ENCODE data around the gene GPR55.
"Not testable (repeated sequence)": the region's sequence is repeated elsewhere in the genome, so short reads cannot be mapped to it uniquely, and the experiment has no call there.

Gene GPR55

GRCh38 chr2:230949966-230950873, 25.2 kb upstream of the GPR55 start:
- DNase-seq, result no peak

- DNase-seq, result no peak
Measured at GRCh38 chr2:230947908-230948365, 22.9 kb upstream of the GPR55 start.

DNA sequence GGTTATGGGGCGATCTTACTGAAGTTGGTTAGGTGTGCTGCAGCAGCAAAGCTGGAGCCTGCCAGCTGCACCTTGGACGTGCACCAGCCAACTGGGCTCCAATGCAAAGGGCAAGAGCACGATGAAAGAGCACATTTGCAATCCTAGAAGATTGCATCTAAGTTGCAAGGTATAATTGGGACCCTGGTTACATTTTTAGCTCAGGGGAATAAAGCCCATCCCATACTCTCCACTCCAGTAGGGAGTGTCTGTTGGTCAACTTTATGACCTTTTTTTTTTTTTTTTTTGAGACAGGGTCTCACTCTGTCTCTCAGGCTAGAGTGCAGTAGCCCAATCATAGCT, 22.2 kb upstream of the GPR55 start:
- no peak for DNase-seq

GRCh38 chr2:230946429-230947234, 21.6 kb upstream of the GPR55 start:
- no peak for DNase-seq

DNA sequence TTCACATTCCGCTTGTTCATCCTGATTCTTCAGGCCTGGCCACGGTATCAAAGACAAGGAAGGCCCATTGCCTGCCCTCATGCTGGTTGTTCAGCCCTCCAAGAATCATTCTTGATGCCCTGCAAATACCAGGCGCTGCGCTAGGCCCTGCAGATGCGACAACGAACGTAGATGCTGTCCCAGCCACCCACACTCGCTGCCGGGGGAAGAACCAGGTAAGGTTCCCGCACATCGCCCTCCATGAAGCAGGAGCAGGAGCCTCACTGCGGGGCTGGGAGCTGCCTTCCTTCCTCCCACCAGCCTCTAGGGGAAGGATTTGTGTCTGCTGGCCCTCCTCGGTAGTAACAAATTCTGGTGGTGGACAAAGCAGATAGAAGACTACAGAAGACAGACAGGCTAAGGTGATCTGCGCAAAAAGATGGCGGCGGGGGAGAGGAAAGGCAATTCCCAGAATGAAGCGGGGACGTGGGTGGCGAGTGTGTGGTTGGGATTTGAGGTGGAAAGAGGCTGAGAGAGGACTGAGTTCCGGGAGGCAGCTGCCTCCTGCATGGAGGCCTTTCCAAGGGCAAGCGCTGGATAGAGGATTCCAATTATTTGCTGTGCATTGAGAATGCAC, 19.8 kb upstream of the GPR55 start:
- no peak for DNase-seq

DNA sequence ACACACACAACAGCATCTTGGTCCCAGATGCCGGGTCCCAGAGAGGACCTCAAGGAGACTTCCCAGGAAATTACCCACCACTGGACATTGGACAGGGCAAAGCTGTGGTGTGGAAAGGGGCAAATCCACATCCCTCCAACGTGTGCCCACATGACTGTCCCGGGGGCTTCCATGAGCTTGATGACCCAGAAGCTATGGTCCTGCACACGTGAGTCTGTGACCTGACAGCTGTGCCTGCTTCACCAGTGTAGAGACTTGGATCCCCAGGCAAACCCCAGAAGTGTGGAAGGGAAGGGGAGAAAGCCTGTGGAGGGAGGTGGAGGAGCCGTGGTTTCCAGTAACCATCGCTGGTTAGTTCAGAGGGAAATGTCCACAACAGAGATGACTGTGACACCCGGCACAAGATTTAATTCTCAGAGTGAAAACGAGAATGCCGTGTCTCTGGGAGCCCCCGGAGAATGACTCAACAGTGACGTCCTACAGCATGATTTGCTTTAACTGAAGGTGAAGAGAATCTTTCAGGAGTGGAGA, 19.1 kb upstream of the GPR55 start:
- no peak for DNase-seq

DNA sequence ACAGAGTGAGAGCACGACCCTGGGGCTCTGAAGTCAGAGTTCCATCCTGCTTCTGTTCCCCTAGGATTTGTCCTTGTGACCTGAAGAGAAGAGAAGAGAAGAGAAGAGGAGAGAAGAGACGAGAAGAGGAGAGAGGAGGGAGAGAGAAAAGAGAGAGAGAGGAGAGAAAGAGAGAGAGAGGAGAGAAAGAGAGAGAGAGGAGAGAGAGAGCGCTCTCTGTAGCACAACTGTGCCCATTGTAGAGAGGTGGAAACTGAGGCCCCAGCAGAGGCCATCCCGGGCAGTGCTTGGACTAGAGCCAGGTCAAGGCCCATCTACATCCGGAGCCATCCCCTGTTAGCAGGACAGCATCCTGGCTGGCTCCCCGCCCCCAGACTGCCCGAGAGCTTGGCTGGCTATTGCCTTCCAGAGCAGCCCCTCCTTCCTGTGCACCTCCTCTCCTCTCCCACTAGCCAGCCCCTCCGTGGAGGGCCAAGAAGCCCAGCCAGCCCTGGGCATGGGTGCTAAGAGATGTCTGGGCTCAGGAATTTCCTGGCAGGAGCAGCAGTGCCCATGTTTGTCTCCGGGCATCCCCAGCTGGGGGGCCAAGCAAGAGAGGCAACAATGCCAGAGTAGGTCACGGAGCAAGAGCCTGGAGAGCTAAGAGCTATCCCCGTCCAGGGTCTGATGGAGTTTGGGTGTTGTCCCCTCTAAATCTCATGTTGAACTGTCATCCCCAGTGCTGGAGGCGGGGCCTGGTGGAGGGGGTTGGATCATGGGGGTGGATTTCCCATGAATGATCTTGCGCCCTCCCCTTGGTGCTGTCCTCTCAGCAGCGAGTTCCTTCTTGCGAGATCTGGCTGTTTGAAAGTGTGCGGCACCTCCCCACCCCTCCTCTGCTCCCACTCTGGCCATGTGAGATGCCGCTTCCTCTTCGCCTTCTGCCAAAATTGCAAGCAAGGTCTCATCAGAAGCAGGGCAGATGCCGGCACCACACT, 18.2 kb upstream of the GPR55 start:
- no peak for DNase-seq

DNA sequence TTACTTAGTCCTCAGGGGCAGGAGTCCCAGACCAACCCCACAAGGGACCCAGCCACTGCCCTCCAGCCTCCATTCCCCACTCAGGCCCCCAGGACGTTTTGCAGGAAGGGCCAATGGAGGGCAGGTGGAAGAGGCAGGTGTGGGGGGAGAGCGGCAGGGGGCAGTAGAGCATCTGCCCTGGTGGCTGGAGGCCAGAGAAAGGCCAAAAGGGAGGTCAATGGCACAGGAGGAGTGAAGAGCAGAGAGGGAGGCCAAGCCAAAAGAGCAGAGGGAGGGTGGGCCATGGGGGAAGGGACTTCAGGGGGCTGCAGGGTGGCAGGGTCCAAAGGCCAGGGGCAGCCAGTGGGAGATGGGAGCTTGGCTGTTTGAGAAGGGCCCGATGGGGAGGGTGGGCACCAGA, 17.3 kb upstream of the GPR55 start:
- DNase-seq, result no peak

DNA sequence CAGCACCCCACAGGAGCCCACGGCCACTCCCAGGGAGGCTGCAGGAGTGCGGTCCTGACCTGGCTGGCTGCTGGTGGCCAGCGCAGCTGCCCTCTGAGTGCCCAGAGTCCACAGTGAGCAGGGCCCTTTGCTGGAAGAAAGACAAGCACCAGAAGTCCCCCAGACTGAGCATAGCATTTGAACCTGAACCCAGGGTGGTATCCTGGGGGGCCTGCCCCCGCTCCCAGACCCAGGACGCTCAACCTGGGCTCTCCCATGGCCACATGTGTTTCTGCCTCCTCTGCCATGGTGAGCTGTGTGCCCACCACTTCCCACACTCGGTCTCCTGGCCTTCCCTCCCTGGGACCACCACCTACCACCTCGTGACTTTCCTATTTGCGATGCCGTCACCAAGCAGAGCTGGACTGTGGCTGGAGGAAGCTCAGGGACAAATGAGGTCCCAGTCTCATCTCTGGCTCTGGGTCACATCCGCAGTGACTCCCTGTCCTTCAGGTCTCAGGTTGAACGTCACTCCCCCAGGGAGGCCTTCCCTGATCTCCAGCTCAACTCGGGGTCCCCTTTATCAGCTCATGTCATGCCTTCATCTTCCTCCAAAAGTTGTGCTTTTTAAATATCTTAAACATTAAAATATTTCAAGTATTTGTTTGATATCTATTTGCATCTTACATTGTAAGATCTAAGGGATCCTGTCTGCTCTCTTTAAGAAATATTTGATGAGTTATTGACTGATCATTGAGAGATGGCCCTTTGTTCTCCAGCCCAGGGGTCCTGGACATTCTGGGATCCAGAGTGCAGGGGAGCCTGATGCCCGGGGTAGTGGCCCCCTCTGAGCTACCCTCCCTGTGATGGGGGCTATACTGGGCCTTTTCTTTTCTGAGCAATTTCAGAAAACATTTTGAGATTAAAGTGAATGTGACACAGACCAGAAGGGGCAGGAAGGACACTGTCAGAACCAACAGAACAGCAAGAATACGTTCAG, 16.4 kb upstream of the GPR55 start:
- DNase-seq, result no peak

- DNase-seq, result no peak
Measured at GRCh38 chr2:230940471-230940815, 15.4 kb upstream of the GPR55 start.

- no peak for DNase-seq
Measured at GRCh38 chr2:230939691-230940470, 14.8 kb upstream of the GPR55 start.

GRCh38 chr2:230939066-230939591, 14.1 kb upstream of the GPR55 start:
- no peak for DNase-seq

DNA sequence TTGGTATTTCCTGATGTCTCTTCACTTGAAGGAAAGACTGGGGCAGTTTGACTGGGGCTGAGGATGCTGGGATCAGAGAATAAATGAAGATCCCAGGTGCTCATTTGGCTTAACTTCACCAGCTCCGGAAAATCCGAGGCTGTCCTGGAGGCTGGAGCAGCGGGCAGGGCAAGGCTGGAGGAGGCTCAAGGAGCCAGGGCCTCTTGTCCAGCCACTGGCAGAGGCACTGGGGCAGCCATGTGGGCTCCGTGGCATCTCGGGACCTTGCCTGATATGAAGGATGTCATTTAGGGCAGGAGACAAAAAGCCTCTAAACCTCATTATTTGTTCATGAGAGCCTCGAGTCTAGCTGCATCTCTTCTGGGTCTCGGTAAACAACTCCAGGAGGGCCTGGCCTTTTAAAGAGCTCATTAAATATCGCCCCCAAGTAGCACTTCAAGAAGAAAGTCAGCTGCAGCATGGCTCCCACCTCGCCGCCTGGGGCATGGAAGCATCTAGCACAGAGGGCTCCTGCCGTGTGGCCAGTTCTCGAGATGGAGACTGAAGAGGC, 13.5 kb upstream of the GPR55 start:
- no peak for DNase-seq

DNA sequence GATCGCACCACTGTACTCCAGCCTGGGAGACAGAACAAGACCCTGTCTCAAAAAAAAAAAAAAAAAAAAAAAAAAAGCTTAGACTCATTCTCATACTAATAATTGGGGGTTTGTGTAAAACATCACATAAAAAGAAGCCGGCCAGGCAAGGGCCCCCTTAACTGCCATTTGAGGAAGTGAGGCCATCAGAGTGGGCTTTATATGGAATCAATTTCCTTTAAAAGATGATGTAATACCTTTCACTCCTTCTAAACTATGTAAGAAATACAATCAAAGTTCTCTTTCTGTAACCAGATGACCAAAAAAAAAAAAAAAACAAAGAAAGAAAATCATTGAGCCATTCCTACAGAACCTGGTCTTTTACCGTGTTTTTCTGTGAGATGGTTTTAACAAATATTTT, 13.1 kb upstream of the GPR55 start:
- DNase-seq, result no peak

GRCh38 chr2:230937362-230937761, 12.3 kb upstream of the GPR55 start:
- DNase-seq, result no peak

DNA sequence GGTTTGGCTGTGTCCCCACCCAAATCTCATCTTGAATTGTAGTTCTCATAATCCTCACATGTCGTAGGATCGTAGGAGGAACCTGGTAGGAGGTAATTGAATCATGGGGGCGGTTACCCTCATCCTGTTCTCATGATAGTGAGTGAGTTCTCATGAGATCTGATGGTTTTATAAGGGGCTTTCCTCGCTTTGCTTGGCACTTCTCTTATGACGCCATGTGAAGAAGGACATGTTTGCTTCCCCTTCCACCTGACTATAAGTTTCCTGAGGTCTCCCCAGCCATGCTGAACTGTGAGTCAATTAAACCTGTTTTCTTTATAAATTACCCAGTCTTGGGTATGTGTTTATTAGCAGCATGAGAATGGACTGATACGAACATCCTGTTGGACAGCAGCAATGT, 11.2 kb upstream of the GPR55 start:
- DNase-seq, result not testable (repeated sequence)

DNA sequence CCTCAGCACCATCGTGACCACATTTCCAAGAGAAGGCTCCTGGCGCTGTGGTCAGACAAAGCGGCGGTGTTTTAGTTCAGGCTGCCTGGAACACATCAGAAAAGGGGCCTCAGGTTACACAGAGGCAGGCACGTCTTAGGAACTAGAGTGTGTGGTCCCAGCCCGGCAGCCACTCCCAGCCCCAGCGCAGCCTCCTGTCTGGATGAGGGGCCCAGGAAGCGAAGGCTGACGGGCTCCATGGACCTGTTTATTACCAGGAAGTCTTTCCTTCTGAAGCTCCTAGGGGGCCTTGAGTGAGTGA, 10.0 kb upstream of the GPR55 start:
- no peak for DNase-seq

GRCh38 chr2:230934231-230935129, 9.4 kb upstream of the GPR55 start:
- no peak for DNase-seq

Data from activated effector memory CD4-positive, alpha-beta T cell treated with Interleukin-2 at 50 U/mL for 16 hours (primary cell).